IMR-90 (cell line): Measurements from ENCODE around the gene PLEKHA4. TPM values are rescaled to one million over a fixed set of nuclear protein-coding genes. Genes with fewer than 3 reads are reported as not detected.

Experiments
- ATAC-seq: fragments of 200-7000 bp; cut with Tn5 transposase; 2 replicates; pipeline ENCODE4 v1.9.1; 2020; ENCODE audit warnings: low read depth, mild to moderate bottlenecking, moderate library complexity
- BruUV-seq: library from RNA; stranded (reverse); fragments of 400-500 nt; replicated peaks from 2 replicates; lab custom pipeline; 2021; lab: Mats Ljungman, UMichigan
- CTCF ChIA-PET: fragments of 300-600 bp; formaldehyde crosslinking; extraction: SDS; loops from one replicate; lab custom pipeline; 2021; ENCODE audit warnings: antibody characterized with exemption; lab: Yijun Ruan, JAX
- POLR2A ChIA-PET: fragments of 300-600 bp; sonication (Branson Sonifier 250); formaldehyde crosslinking; loops from one replicate; lab custom pipeline; 2022; ENCODE audit warnings: antibody characterized with exemption; ENCODE audit not compliant: unreplicated experiment; lab: Charles Lee
- DNase-seq: peaks from one replicate; pipeline ENCODE4 v3.0.0; 2013
- H2AFZ ChIP-seq: replicated peaks from 2 replicates; pipeline ENCODE3; 2013; ENCODE audit warnings: low read length, mild to moderate bottlenecking; ENCODE audit not compliant: poor library complexity
- H2AK5ac ChIP-seq: 2 replicates; pipeline ENCODE4 v1.6.1; 2013; ENCODE audit warnings: low read depth, low read length, inconsistent platforms
- H2AK9ac ChIP-seq: replicated peaks from 2 replicates; pipeline ENCODE3; 2013; ENCODE audit warnings: mild to moderate bottlenecking, low read depth, low read length, moderate library complexity; ENCODE audit not compliant: poor library complexity
- H2BK120ac ChIP-seq: 2 replicates; pipeline ENCODE4 v1.6.1; 2013; ENCODE audit warnings: low read depth, low read length, inconsistent platforms
- H2BK15ac ChIP-seq: 3 replicates; pipeline ENCODE4 v1.6.1; 2013; ENCODE audit warnings: low read depth, low read length, inconsistent platforms
- H2BK20ac ChIP-seq: 2 replicates; pipeline ENCODE4 v1.6.1; 2013; ENCODE audit warnings: low read depth, mild to moderate bottlenecking, inconsistent platforms, low read length, moderate library complexity
- H2BK5ac ChIP-seq: 2 replicates; pipeline ENCODE4 v1.6.1; 2013; ENCODE audit warnings: mild to moderate bottlenecking, low read depth, low read length, inconsistent platforms; ENCODE audit not compliant: poor library complexity, severe bottlenecking
- H3K14ac ChIP-seq: replicated peaks from 2 replicates; pipeline ENCODE4 v1.6.1; 2013; ENCODE audit warnings: low read depth, low read length, inconsistent platforms
- H3K18ac ChIP-seq: 2 replicates; pipeline ENCODE4 v1.6.1; 2013; ENCODE audit warnings: low read depth, low read length, control low read depth
- H3K23ac ChIP-seq: 2 replicates; pipeline ENCODE4 v1.6.1; 2013; ENCODE audit warnings: low read depth, low read length, inconsistent platforms
- H3K27ac ChIP-seq: 2 replicates; pipeline ENCODE4 v1.5.1; 2013; ENCODE audit warnings: mild to moderate bottlenecking, control low read depth, low read length; ENCODE audit not compliant: insufficient read depth
- H3K27me3 ChIP-seq: 2 replicates; pipeline ENCODE4 v1.6.1; 2013; ENCODE audit warnings: low read length; ENCODE audit not compliant: control insufficient read depth, insufficient read depth
- H3K36me3 ChIP-seq: 2 replicates; pipeline ENCODE4 v1.6.1; 2013; ENCODE audit warnings: low read length, mixed read lengths; ENCODE audit not compliant: control insufficient read depth, insufficient read depth
- H3K4ac ChIP-seq: 2 replicates; pipeline ENCODE4 v1.6.1; 2013; ENCODE audit warnings: low read depth, low read length, inconsistent platforms
- H3K4me1 ChIP-seq: 2 replicates; pipeline ENCODE4 v1.6.1; 2013; ENCODE audit warnings: low read length, mixed read lengths; ENCODE audit not compliant: control insufficient read depth, insufficient read depth
- H3K4me2 ChIP-seq: 2 replicates; pipeline ENCODE4 v1.6.1; 2013; ENCODE audit warnings: low read depth, mild to moderate bottlenecking, control low read depth, low read length, moderate library complexity
- H3K4me3 ChIP-seq: 2 replicates; pipeline ENCODE4 v1.5.1; 2013; ENCODE audit warnings: low read depth, mild to moderate bottlenecking, control low read depth, low read length, moderate library complexity; ENCODE audit not compliant: insufficient read depth
- H3K56ac ChIP-seq: 2 replicates; pipeline ENCODE4 v1.6.1; 2013; ENCODE audit warnings: low read length, inconsistent platforms; ENCODE audit not compliant: insufficient read depth; ENCODE audit errors: extremely low read depth
- H3K79me1 ChIP-seq, 2 experiments: 2 replicates each; pipeline ENCODE4 v1.6.1; 2013; ENCODE audit warnings: low read length in 2 of 2, inconsistent platforms in 1 of 2, low read depth in 1 of 2
- H3K9ac ChIP-seq: 2 replicates; pipeline ENCODE4 v1.6.1; 2013; ENCODE audit warnings: low read depth, low read length, control low read depth
- H3K9me1 ChIP-seq: 2 replicates; pipeline ENCODE4 v1.6.1; 2013; ENCODE audit warnings: low read length, inconsistent platforms; ENCODE audit not compliant: insufficient read depth
- H3K9me3 ChIP-seq: 2 replicates; pipeline ENCODE4 v1.6.1; 2013; ENCODE audit warnings: low read length; ENCODE audit not compliant: control insufficient read depth, insufficient read depth
- H4K20me1 ChIP-seq: 2 replicates; pipeline ENCODE4 v1.6.1; 2013; ENCODE audit warnings: low read length, inconsistent platforms; ENCODE audit not compliant: insufficient read depth
- H4K5ac ChIP-seq: 2 replicates; pipeline ENCODE4 v1.6.1; 2013; ENCODE audit warnings: mild to moderate bottlenecking, low read depth, low read length, control low read depth
- H4K8ac ChIP-seq, 2 experiments: 2 replicates each; pipeline ENCODE4 v1.6.1; 2013; ENCODE audit warnings: low read depth in 2 of 2, low read length in 2 of 2, control low read depth in 1 of 2, inconsistent platforms in 1 of 2
- H4K91ac ChIP-seq: 2 replicates; pipeline ENCODE4 v1.6.1; 2013; ENCODE audit warnings: low read depth, low read length, inconsistent platforms; ENCODE audit not compliant: insufficient read depth
- CEBPB ChIP-seq: IDR thresholded peaks from 2 replicates; pipeline ENCODE4 v1.6.1; 2012; ENCODE audit warnings: low read depth, low read length, improper control_type of control experiment
- CHD1 ChIP-seq: IDR thresholded peaks from 2 replicates; pipeline ENCODE4 v1.6.1; 2012; ENCODE audit warnings: low read depth, low read length, improper control_type of control experiment
- FOS ChIP-seq: fragments of 150-350 bp; IDR thresholded peaks from 2 replicates; pipeline ENCODE4 v1.6.1; 2016; ENCODE audit warnings: low read depth, low read length
- MAZ ChIP-seq: IDR thresholded peaks from 2 replicates; pipeline ENCODE4 v1.6.1; 2012; ENCODE audit warnings: low read depth, mild to moderate bottlenecking, low read length, improper control_type of control experiment, moderate library complexity, borderline replicate concordance
- POLR2A ChIP-seq: IDR thresholded peaks from 2 replicates; pipeline ENCODE4 v1.6.1; 2012; ENCODE audit warnings: mild to moderate bottlenecking, low read depth, low read length
- RAD21 ChIP-seq: IDR thresholded peaks from 2 replicates; pipeline ENCODE4 v1.6.1; 2012; ENCODE audit warnings: low read length, improper control_type of control experiment
- WGBS, 2 experiments: methylation state at CpG; one replicate each; pipeline versions ENCODE4 v1.1.5 to v1.1.7; 2013; ENCODE audit warnings: missing lambda C conversion rate in 2 of 2; ENCODE audit not compliant: insufficient read length in 1 of 2; ENCODE audit errors: extremely low coverage in 2 of 2; 5-methylcytosine and 5-hydroxymethylcytosine counted together
- dilution Hi-C: fragments of 300-500 bp; cut with HindIII; formaldehyde crosslinking; loops from one replicate; pipeline ENCODE4 v1.14.3; 2018; ENCODE audit warnings: low sequenced_read_pairs; ENCODE audit not compliant: unreplicated experiment
- in situ Hi-C: fragments of 300-500 bp; cut with MboI; formaldehyde crosslinking; loops from 3 replicates; pipeline ENCODE4 v1.14.3; 2019; ENCODE audit warnings: low sequenced_read_pairs, inconsistent platforms, mixed read lengths
- intact Hi-C: fragments of 100-400 bp; cut with micrococcal nuclease; formaldehyde crosslinking; loops from 2 replicates; pipeline ENCODE4 v1.10.0; 2022
- polyA plus RNA-seq, 3 experiments: library from polyadenylated mRNA; depleted of rRNA; stranded (reverse); fragments of >200 nt; gene quantifications; 2 replicates each; pipeline ENCODE4 v1.2.3, GENCODE V29; 2012; ENCODE audit warnings: low replicate concordance in 1 of 3
- total RNA-seq: library from RNA; depleted of rRNA; stranded (reverse); fragments of >200 nt; gene quantifications from 2 replicates; pipeline ENCODE4 v1.2.3, GENCODE V29; 2012
- TF ChIP-seq, protein P1 (sequence below): conservative IDR thresholded peaks from 2 replicates; pipeline ENCODE4 v1.5.1; 2012; ENCODE audit warnings: mild to moderate bottlenecking, low read depth, low read length, improper control_type of control experiment
- TF ChIP-seq, protein P2 (sequence below): fragments of 150-350 bp; IDR thresholded peaks from 2 replicates; pipeline ENCODE4 v1.6.1; 2017; ENCODE audit warnings: mild to moderate bottlenecking, antibody characterized with exemption, low read length, low read depth

The PLEKHA4 gene
- total and polyA plus RNA-seq, 2 of the 4 experiments (the other 2 are of a cell fraction) = 4.5 to 14.4 TPM

DNA sequence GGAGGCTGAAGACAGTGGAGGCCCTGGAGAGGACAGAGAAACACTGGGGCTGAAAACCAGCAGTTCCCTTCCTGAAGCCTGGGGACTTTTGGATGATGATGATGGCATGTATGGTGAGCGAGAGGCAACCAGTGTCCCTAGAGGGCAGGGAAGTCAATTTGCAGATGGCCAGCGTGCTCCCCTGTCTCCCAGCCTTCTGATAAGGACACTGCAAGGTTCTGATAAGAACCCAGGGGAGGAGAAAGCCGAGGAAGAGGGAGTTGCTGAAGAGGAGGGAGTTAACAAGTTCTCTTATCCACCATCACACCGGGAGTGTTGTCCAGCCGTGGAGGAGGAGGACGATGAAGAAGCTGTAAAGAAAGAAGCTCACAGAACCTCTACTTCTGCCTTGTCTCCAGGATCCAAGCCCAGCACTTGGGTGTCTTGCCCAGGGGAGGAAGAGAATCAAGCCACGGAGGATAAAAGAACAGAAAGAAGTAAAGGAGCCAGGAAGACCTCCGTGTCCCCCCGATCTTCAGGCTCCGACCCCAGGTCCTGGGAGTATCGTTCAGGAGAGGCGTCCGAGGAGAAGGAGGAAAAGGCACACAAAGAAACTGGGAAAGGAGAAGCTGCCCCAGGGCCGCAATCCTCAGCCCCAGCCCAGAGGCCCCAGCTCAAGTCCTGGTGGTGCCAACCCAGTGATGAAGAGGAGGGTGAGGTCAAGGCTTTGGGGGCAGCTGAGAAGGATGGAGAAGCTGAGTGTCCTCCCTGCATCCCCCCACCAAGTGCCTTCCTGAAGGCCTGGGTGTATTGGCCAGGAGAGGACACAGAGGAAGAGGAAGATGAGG lies 5.3 kb upstream of the PLEKHA4 start:
- Histone ChIP-seq H3K4me3 (peak overlapping the region; percentile 71), H3K27me3 (no peaks in the 10 kb centered on the region), H4K91ac (peak overlapping the region; percentile 67), H4K20me1 (peaks cover 62% of the 10 kb centered on the region), H3K18ac (peak overlapping the region; percentile 67), H2AK5ac (peak overlapping the region; percentile 92), H2AK9ac (peak overlapping the region; percentile 96), H4K8ac (peak overlapping the region; percentile 46 to 80), H3K27ac (peak overlapping the region; percentile 92), H2BK5ac (peak overlapping the region; percentile 93), H3K56ac (peak overlapping the region; percentile 98), H2AFZ (peak overlapping the region; percentile 39), H3K4ac (peak overlapping the region; percentile 96), H3K9ac (peak overlapping the region; percentile 86), H2BK15ac (peak overlapping the region; percentile 54; the same call in 2 of the 3 replicates), H4K5ac (peak overlapping the region; percentile 19; the same call in 1 of the 2 replicates), H3K36me3 (peaks cover 40% of the 10 kb centered on the region), H3K9me3 (no peaks in the 10 kb centered on the region), H2BK120ac (peak overlapping the region; percentile 88), H3K14ac (peak overlapping the region; percentile 92), H3K9me1 (peaks cover 3% of the 10 kb centered on the region; the same call in 1 of the 2 replicates), H3K23ac (peak overlapping the region; percentile 99), H3K4me1 (peaks cover 9% of the 10 kb centered on the region), H2BK20ac (peak overlapping the region; percentile 60; the same call in 1 of the 2 replicates), H3K4me2 (peak overlapping the region; percentile 99), H3K79me1 (peaks cover 0 to 63% of the 10 kb centered on the region in 2 experiments; a peak in 3 of 4 replicates)
- BruUV-seq = TSS peak; percentile 92
- WGBS, 2 experiments = 76% methylated on average over 7 of the region's 14 CpGs; no CpG with 5 or more reads in 1 of the 2 experiments
- DNase-seq (no peak), ATAC-seq (no peak)
- in situ Hi-C loops = no loop called here
- ChIA-PET CTCF (no interaction called here), POLR2A (interaction anchor here (1.0 kb wide), 1 partner anchor 90 kb away, joined by 3 read pairs; no protein-coding TSS in a partner anchor)
- TF ChIP-seq CEBPB (no peak), FOS (no peak), RAD21 (no peak), POLR2A (no peak), MAZ (0 out of 2 replicates have a peak, but pooled peaks have one; percentile 4), CHD1 (no peak; the same call in 1 of the 2 replicates)
- TF ChIP-seq, protein P1, sequence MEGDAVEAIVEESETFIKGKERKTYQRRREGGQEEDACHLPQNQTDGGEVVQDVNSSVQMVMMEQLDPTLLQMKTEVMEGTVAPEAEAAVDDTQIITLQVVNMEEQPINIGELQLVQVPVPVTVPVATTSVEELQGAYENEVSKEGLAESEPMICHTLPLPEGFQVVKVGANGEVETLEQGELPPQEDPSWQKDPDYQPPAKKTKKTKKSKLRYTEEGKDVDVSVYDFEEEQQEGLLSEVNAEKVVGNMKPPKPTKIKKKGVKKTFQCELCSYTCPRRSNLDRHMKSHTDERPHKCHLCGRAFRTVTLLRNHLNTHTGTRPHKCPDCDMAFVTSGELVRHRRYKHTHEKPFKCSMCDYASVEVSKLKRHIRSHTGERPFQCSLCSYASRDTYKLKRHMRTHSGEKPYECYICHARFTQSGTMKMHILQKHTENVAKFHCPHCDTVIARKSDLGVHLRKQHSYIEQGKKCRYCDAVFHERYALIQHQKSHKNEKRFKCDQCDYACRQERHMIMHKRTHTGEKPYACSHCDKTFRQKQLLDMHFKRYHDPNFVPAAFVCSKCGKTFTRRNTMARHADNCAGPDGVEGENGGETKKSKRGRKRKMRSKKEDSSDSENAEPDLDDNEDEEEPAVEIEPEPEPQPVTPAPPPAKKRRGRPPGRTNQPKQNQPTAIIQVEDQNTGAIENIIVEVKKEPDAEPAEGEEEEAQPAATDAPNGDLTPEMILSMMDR = no peak
- TF ChIP-seq, protein P2, sequence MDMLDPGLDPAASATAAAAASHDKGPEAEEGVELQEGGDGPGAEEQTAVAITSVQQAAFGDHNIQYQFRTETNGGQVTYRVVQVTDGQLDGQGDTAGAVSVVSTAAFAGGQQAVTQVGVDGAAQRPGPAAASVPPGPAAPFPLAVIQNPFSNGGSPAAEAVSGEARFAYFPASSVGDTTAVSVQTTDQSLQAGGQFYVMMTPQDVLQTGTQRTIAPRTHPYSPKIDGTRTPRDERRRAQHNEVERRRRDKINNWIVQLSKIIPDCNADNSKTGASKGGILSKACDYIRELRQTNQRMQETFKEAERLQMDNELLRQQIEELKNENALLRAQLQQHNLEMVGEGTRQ = no peak
- intact Hi-C loops = loop anchor here (2.0 kb wide), 1 partner anchor 91 kb away; the partner anchor contains the start of gene FTL
- dilution Hi-C loops = no loop called here
